ENCODE measurements around the gene UCK2. TPM values are rescaled to one million over a fixed set of nuclear protein-coding genes. Genes with fewer than 3 reads are reported as not detected.

The UCK2 gene
- total and polyA plus RNA-seq, 9 of the 15 experiments (the other 6 are each of a cell fraction or from before 2014, with no cell fraction given), result 71.6 to 145 (median 95.8) TPM

GRCh38 chr1:165912638-165913037 is 85.2 kb downstream of the UCK2 start:
- no peaks in the 10 kb centered on the region for H4K20me1 ChIP-seq (replicated peaks; ENCODE audit: control insufficient read depth, insufficient read depth, low read length)
- H3K9me3 ChIP-seq (replicated peaks; ENCODE audit: control insufficient read depth, insufficient read depth, low read depth, low read length), result no peaks in the 10 kb centered on the region
- no peak overlapping the region for H3K27ac ChIP-seq (ENCODE audit: extremely low read depth, low read depth, low read length)
- no peak overlapping the region for H3K9ac ChIP-seq (ENCODE audit: insufficient read depth in 1 of 2, low read depth in 2 of 2, low read length in 2 of 2)
- H3K79me2 ChIP-seq (ENCODE audit: control insufficient read depth, insufficient read depth, low read length), result no peaks in the 10 kb centered on the region
- H3K27me3 ChIP-seq (ENCODE audit: control insufficient read depth in 2 of 2, insufficient read depth in 2 of 2, low read length in 2 of 2), result no peaks in the 10 kb centered on the region
- no peaks in the 10 kb centered on the region for H3K4me1 ChIP-seq (replicated peaks in 1 of 2; ENCODE audit: control insufficient read depth in 2 of 2, insufficient read depth in 2 of 2, low read length in 2 of 2)
- no peak for TF ChIP-seq MEF2A (IDR thresholded peaks at IDR 0.05; ENCODE audit: control insufficient read depth, low read depth, low read length)
- TF ChIP-seq UBTF (IDR thresholded peaks at IDR 0.05; ENCODE audit: borderline replicate concordance in 1 of 2, low read depth in 2 of 2, low read length in 2 of 2), result no peak
- TF ChIP-seq DEAF1 (CRISPR knock-in tag; IDR thresholded peaks at IDR 0.05), result no peak
- no peak for TF ChIP-seq MTA2 (IDR thresholded peaks at IDR 0.05; ENCODE audit: low read depth)
- peaks cover 28% of the 10 kb centered on the region; the same call in 2 of the 3 replicates for H3K36me3 ChIP-seq (ENCODE audit: control insufficient read depth, insufficient read depth, low read length)
- ChIA-PET POLR2A (interaction anchor here (0.9 to 1.2 kb wide), 2 partner anchors 9 to 206 kb away, joined by 3 read pairs; no protein-coding TSS in a partner anchor), CTCF (ENCODE audit: low intra/inter-chr PET ratio) (interaction anchor here (2.8 to 3.6 kb wide), 2 partner anchors 194 to 311 kb away, joined by 34 to 51 read pairs; no protein-coding TSS in a partner anchor)
- WGBS (ENCODE audit: insufficient coverage, low coverage, missing lambda C conversion rate), result 79% methylated on average over 6 of the region's 6 CpGs
- BruUV-seq (replicated peaks), result no TSS peak
- no peak overlapping the region for H3K4me2 ChIP-seq (ENCODE audit: insufficient read depth, low read length)
- no peak overlapping the region for H2AFZ ChIP-seq (ENCODE audit: low read depth, low read length)
- H3K9me1 ChIP-seq (ENCODE audit: control insufficient read depth, insufficient read depth, low read length), result no peaks in the 10 kb centered on the region
- in situ Hi-C loops (cut with MboI), result loop anchor here (10.0 kb wide), 1 partner anchor 518 kb away; no protein-coding TSS in a partner anchor
- no peak overlapping the region for H3K4me3 ChIP-seq
- ATAC-seq (no peak), DNase-seq (ENCODE audit: extremely low read depth in 1 of 4, low spot score in 3 of 4) (no peak), FAIRE-seq (no peak)
- intact Hi-C loops (cut with micrococcal nuclease), result loop anchor here (5.0 kb wide), 3 partner anchors 145 to 520 kb away; partner anchors contain the start of gene TMCO1

Measured in K562 (cell line).